Stimulated activated naive CD4-positive, alpha-beta T cell (primary cell): ENCODE data around the gene GAGE10.
"Not testable (repeated sequence)": the region's sequence is repeated elsewhere in the genome, so short reads cannot be mapped to it uniquely, and the experiment has no call there.

Source experiments
- DNase-seq, 6 experiments: peaks; one replicate each; lab custom pipeline; 2025; lab: John Stamatoyannopoulos, UW

The GAGE10 gene

DNA sequence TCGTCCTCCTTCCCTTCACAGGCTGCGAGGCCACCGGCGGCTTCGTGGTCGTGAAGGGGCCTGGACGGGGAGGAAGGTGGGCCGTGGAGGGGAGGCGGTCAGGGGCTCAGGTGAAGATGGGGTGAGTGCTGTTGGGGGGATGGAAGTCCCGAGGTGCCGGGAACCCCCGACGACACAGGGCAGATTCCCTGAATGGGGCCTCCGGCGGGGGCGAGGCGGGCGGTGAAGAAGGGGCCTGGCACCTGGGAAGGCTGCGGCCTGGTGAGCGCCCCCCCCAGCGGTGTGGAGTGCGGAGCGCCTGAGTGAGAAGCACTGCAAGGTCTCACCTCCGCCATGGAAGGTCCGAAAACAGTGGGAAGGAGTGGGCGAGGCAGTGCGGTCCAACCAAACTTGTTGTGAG lies 18.8 kb downstream of the GAGE10 start:
- not testable (repeated sequence) for DNase-seq

DNA sequence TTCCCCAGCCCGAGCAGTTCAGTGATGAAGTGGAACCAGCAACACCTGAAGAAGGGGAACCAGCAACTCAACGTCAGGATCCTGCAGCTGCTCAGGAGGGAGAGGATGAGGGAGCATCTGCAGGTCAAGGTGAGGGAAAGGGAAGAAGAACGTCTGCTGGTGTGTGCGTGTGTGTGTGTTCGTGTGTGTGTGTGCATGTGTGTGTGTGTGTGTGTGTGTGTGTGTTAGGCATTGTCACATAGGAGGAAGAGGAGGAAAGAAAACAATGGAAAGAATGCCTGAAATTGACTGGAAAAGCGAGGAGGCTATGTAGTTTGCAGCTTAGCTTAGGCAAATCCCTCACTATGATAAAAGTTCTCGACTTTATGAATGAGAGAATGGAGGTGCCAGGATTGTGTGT lies 20.3 kb downstream of the GAGE10 start:
- DNase-seq, result not testable (repeated sequence)

DNA sequence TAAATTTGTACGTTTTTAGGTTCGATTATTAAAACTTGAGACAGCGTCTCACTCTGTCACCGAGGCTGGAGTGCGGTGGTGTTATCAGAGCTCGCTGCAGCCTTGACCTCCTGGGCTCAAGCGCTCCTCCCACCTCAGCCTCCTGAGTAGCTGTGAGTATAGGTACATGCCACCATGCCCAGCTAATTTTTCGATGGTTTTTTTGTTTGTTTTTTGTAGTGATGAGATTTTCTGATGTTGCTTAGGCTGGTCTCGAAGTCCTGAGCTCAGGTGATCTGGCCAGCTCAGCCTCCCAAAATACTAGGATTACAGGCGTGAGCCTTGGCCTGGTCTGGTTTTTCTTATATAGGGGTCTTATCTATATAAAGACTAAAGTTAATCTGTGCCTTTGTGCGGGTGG lies 27.0 kb downstream of the GAGE10 start:
- DNase-seq, result not testable (repeated sequence)

DNA sequence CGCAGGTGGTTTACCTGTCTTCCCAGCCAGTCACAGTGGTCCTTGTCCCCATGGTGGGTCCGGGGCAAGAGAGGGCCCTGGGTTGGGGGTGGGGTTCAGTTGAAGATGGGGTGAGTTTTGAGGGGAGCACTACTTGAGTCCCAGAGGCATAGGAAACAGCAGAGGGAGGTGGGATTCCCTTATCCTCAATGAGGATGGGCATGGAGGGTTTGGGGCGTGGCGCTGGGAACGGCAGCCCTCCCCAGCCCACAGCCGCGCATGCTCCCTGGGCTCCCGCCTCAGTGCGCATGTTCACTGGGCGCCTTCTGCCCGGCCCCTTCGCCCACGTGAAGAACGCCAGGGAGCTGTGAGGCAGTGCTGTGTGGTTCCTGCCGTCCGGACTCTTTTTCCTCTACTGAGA lies 27.8 kb downstream of the GAGE10 start, which contains the start of gene GAGE13:
Gene GAGE13 (plus strand): TSS at position 301 of the 400 bp plus-strand sequence. CDS start 1,156 bp downstream, outside the sequence.
- DNase-seq, result not testable (repeated sequence)

- DNase-seq, result not testable (repeated sequence)
These were observed 28.4 kb downstream of the GAGE10 start for GRCh38 chrX:49331841-49332240.

DNA sequence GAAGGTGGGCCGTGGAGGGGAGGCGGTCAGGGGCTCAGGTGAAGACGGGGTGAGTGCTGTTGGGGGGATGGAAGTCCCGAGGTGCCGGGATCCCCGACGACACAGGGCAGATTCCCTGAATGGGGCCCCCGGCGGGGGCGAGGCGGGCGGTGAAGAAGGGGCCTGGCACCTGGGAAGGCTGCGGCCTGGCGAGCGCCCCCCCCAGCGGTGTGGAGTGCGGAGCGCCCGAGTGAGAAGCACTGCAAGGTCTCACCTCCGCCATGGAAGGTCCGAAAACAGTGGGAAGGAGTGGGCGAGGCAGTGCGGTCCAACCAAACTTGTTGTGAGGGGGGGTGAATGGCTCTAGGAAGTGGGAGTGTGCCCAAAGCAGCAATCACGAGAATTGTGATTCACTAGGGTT lies 38.0 kb downstream of the GAGE10 start:
- DNase-seq, result not testable (repeated sequence)

DNA sequence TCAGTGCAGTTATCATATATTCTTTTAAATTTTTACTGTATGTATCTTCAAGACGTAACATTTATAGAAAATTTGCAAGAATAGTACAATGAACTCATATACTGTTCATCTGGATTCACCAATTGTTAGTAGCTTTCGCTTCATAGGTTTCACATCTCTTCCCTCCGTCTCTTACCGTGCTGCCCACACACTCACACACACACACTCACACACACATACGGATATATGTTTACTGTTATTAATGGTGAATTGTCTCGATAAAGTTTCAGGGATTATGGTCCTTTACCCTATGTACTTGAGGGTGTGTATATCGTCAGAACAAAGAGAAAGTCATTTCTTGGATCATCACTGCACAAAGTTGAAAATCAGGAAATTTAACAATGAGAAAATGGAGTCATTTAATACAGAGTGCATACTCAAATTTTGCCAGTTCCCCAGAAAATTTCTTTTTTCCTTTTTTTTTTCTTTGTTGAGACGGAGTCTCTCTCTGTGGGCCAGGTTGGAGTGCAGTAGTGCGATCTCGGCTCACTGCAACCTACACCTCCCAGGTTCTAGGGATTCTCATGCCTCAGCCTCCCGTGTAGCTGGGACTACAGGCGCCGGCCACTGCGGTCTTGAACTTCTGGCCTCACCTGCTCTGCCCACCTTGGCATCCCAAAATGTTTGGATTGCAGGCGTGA lies 41.2 kb downstream of the GAGE10 start:
- not testable (repeated sequence) for DNase-seq

DNA sequence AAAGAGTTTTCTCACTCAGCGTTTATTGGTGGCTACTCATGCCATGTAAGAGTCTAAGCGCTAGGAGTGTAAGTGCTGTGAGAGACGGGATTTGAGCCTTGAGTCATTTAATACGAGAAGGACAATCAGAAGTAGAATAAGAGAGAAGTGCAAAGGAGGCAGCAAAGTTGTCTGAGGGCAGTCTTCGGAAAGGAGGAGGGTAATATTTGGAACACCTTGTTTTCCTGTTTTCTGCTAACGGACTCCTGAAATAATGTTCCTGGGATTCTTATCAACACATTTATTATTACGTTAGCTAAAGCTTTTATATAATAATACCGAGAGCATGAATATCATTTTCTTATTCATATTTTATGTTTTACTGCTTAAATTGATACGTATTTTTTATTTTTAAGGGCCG lies 42.0 kb downstream of the GAGE10 start:
- DNase-seq, result not testable (repeated sequence)

DNA sequence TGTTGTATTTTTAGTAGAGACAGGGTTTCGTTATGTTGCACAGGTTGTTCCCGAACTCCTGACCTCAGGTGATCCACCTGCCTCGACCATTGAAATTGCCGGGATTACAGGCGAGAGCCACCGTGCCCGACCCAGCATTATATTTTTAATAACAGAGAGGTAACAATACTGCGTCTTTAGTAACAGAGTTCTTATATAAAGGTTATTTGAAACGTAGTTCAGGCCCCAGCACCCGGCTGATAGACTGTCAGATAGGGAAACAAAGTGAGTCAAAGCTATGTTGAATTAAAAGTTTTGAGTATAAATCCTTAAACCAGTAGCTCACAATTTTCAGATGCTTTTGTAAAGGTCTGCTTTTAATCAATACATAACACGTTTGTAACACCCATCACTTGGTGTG lies 42.7 kb downstream of the GAGE10 start:
- not testable (repeated sequence) for DNase-seq
